ENCODE results near the gene GPER1.
A peak's percentile ranks its signal among the peaks of the same experiment; 100 is the strongest.

GPER1 gene

DNA sequence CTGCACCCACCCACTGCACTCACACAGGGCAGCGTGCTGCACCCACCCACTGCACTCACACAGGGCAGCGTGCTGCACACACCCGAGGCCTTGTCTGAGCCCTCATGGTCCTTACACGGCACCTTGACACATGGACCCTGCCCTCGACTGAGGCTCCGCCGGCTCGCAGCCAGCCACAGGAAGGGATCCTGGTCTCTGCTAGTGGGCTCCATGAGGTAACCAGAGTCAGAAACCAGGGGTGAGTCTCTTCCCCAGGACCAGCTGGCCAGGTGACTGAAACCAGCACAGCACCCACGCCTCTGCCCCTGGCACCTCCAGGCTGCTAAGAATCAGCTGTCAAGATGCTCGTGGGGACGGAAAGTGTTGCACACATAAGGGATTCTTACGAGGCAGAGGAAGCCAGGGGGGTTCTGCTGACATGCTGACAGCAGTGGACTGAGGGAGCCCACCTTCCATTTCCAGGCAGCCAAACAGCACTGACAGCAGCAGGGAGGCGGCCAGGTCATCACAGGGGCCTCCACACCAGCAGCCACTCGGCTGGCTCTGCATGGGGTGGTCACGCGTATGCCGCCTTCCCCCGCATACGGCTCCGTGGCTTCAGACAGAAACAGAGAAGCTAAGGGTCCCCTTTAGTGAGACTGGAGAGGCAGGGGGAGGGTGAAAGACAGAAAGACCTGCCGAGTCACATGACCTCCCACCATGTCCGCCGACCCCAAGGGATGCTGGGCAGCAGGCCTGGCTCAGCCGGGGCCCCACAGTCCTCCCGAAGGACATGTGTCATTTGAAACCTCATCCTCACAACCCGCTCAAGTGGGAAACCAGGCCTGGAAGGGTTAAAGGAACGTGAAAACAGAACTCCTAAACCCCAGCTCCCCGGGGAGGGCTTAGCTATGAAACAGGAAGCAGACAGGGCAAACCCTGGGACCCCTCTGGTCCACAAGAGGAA lies 34.2 kb downstream of the GPER1 start:
- Histone ChIP-seq H2AK5ac (ENCODE audit: low read length) (no peak overlapping the region), H2BK120ac (ENCODE audit: insufficient read depth, low read length, poor library complexity) (no peak overlapping the region), H3K4me2 (ENCODE audit: low read length) (no peak overlapping the region), H3K4ac (ENCODE audit: low read depth, low read length) (no peak overlapping the region), H3K18ac (ENCODE audit: low read length) (no peak overlapping the region), H3K9me3 (ENCODE audit: insufficient read depth, low read depth, low read length) (peaks cover 1% of the 10 kb centered on the region), H3K4me1 (ENCODE audit: control insufficient read depth in 1 of 2, insufficient read depth in 2 of 2, low read length in 2 of 2) (peaks cover 0 to 2% of the 10 kb centered on the region in 2 experiments), H3K23ac (ENCODE audit: low read length) (no peak overlapping the region), H2BK12ac (ENCODE audit: low read length) (no peak overlapping the region), H3K79me1 (ENCODE audit: low read length) (no peaks in the 10 kb centered on the region), H3K14ac (ENCODE audit: low read length) (no peak overlapping the region), H3K36me3 (ENCODE audit: control insufficient read depth in 1 of 2, insufficient read depth in 2 of 2, low read length in 2 of 2) (peaks cover 18 to 24% of the 10 kb centered on the region in 2 experiments), H4K12ac (ENCODE audit: low read depth, low read length) (no peak overlapping the region), H3K79me2 (ENCODE audit: control insufficient read depth, insufficient read depth, low read length, poor library complexity) (no peaks in the 10 kb centered on the region), H4K91ac (ENCODE audit: low read depth, low read length) (no peak overlapping the region), H3K27ac (ENCODE audit: low read depth, low read length) (no peak overlapping the region), H3K27me3 (ENCODE audit: insufficient read depth, low read length) (no peaks in the 10 kb centered on the region), H2AFZ (ENCODE audit: insufficient read depth, low read length, poor library complexity) (no peak overlapping the region), H3K9ac (ENCODE audit: low read length) (no peak overlapping the region), H2BK5ac (ENCODE audit: low read depth, low read length, poor library complexity) (no peak overlapping the region), H4K8ac (ENCODE audit: low read depth, low read length) (no peak overlapping the region), H3K4me3 (ENCODE audit: low read depth, low read length) (no peak overlapping the region)
- no CpG with 5 or more reads among the region's 28 CpGs for WGBS (ENCODE audit: extremely low coverage, insufficient coverage, insufficient read length)
- no peak for DNase-seq

DNA sequence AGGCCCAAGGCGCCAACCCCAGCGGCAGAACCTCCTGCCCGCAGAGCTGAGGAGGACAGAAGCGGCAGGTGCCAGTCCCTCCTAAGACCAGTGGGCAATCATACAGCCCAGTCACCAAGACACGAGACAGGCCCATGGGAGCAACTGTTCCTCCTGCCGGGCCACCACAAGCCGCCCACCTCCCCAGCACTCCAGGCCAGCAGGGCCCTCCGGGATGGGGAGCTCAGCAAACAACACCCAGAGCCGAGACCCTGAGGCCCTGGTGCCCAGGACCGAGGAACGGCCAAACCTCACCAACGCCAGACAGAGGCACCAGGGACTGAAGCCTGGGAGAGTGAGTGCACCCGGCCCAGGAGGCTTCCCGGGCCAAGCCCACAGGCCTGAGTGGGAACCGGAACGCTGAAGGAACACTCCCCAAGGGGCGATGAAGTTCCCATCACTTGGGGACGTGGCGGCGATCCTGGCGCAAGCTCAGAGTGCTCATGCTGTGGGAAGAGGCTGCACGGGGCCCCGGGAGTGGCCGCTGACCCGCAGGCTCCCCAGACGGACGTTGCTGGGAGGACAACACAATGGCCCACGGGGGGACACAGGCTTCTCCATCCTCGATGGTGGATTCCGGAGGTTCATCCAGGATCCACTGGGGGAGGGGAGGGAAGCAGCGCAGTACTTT lies 35.1 kb downstream of the GPER1 start:
- H3K4me2 ChIP-seq (ENCODE audit: low read length), result no peak overlapping the region
- no peak overlapping the region for H4K12ac ChIP-seq (ENCODE audit: low read depth, low read length)
- no peak overlapping the region for H2BK120ac ChIP-seq (ENCODE audit: insufficient read depth, low read length, poor library complexity)
- no peaks in the 10 kb centered on the region for H3K79me1 ChIP-seq (ENCODE audit: low read length)
- H3K27ac ChIP-seq (ENCODE audit: low read depth, low read length), result no peak overlapping the region
- DNase-seq, result no peak
- no peaks in the 10 kb centered on the region for H3K79me2 ChIP-seq (ENCODE audit: control insufficient read depth, insufficient read depth, low read length, poor library complexity)
- H2AFZ ChIP-seq (ENCODE audit: insufficient read depth, low read length, poor library complexity), result no peak overlapping the region
- H3K18ac ChIP-seq (ENCODE audit: low read length), result peak overlapping the region; percentile 29
- H4K91ac ChIP-seq (ENCODE audit: low read depth, low read length), result no peak overlapping the region
- peaks cover 21 to 22% of the 10 kb centered on the region in 2 experiments for H3K36me3 ChIP-seq (ENCODE audit: control insufficient read depth in 1 of 2, insufficient read depth in 2 of 2, low read length in 2 of 2)
- H3K23ac ChIP-seq (ENCODE audit: low read length), result no peak overlapping the region
- peaks cover 1% of the 10 kb centered on the region for H3K9me3 ChIP-seq (ENCODE audit: insufficient read depth, low read depth, low read length)
- no peak overlapping the region for H3K14ac ChIP-seq (ENCODE audit: low read length)
- no peaks in the 10 kb centered on the region for H3K27me3 ChIP-seq (ENCODE audit: insufficient read depth, low read length)
- H3K4ac ChIP-seq (ENCODE audit: low read depth, low read length), result peak overlapping the region; percentile 15
- no peak overlapping the region for H4K8ac ChIP-seq (ENCODE audit: low read depth, low read length)
- no peak overlapping the region for H3K4me3 ChIP-seq (ENCODE audit: low read depth, low read length)
- H2BK5ac ChIP-seq (ENCODE audit: low read depth, low read length, poor library complexity), result no peak overlapping the region
- H2AK5ac ChIP-seq (ENCODE audit: low read length), result no peak overlapping the region
- H2BK12ac ChIP-seq (ENCODE audit: low read length), result no peak overlapping the region
- H3K4me1 ChIP-seq (ENCODE audit: control insufficient read depth in 1 of 2, insufficient read depth in 2 of 2, low read length in 2 of 2), result peaks cover 0 to 2% of the 10 kb centered on the region in 2 experiments
- no peak overlapping the region for H3K9ac ChIP-seq (ENCODE audit: low read length)
- WGBS (ENCODE audit: extremely low coverage, insufficient coverage, insufficient read length), result no CpG with 5 or more reads among the region's 31 CpGs

DNA sequence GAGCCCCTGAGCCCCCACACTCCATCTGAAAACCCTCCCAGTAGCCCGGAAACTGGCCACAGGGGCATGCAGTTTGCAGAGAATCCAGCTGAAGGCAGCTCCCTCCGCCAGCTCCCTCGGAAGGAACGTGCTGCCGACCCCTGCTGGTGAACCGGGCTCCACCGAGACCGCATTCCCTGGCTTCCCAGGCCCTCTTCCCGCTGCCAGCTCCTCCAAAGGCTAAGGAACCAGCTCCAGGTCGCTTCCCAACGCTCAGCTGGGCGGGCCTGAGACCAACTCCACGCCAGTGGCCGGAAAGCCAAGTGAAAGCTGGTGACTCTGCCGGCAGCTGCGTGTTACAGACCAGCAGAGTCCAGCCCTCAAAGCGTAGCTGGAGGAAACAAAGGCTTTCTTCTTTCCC lies 35.8 kb downstream of the GPER1 start:
- peak; percentile 53 to 70 for DNase-seq
- Histone ChIP-seq H3K18ac (ENCODE audit: low read length) (no peak overlapping the region), H3K4me2 (ENCODE audit: low read length) (no peak overlapping the region), H3K79me2 (ENCODE audit: control insufficient read depth, insufficient read depth, low read length, poor library complexity) (no peaks in the 10 kb centered on the region), H3K14ac (ENCODE audit: low read length) (no peak overlapping the region), H2BK120ac (ENCODE audit: insufficient read depth, low read length, poor library complexity) (no peak overlapping the region), H3K27ac (ENCODE audit: low read depth, low read length) (no peak overlapping the region), H2BK12ac (ENCODE audit: low read length) (no peak overlapping the region), H4K8ac (ENCODE audit: low read depth, low read length) (no peak overlapping the region), H3K36me3 (ENCODE audit: control insufficient read depth in 1 of 2, insufficient read depth in 2 of 2, low read length in 2 of 2) (peaks cover 21 to 22% of the 10 kb centered on the region in 2 experiments), H3K4me1 (ENCODE audit: control insufficient read depth in 1 of 2, insufficient read depth in 2 of 2, low read length in 2 of 2) (peaks cover 0 to 2% of the 10 kb centered on the region in 2 experiments), H3K4me3 (ENCODE audit: low read depth, low read length) (no peak overlapping the region), H3K23ac (ENCODE audit: low read length) (no peak overlapping the region), H3K4ac (ENCODE audit: low read depth, low read length) (no peak overlapping the region), H3K27me3 (ENCODE audit: insufficient read depth, low read length) (no peaks in the 10 kb centered on the region), H3K9me3 (ENCODE audit: insufficient read depth, low read depth, low read length) (peaks cover 1% of the 10 kb centered on the region), H3K9ac (ENCODE audit: low read length) (no peak overlapping the region), H2AK5ac (ENCODE audit: low read length) (no peak overlapping the region), H2BK5ac (ENCODE audit: low read depth, low read length, poor library complexity) (no peak overlapping the region), H4K12ac (ENCODE audit: low read depth, low read length) (no peak overlapping the region), H2AFZ (ENCODE audit: insufficient read depth, low read length, poor library complexity) (no peak overlapping the region), H3K79me1 (ENCODE audit: low read length) (no peaks in the 10 kb centered on the region), H4K91ac (ENCODE audit: low read depth, low read length) (no peak overlapping the region)
- no CpG with 5 or more reads among the region's 17 CpGs for WGBS (ENCODE audit: extremely low coverage, insufficient coverage, insufficient read length)

DNA sequence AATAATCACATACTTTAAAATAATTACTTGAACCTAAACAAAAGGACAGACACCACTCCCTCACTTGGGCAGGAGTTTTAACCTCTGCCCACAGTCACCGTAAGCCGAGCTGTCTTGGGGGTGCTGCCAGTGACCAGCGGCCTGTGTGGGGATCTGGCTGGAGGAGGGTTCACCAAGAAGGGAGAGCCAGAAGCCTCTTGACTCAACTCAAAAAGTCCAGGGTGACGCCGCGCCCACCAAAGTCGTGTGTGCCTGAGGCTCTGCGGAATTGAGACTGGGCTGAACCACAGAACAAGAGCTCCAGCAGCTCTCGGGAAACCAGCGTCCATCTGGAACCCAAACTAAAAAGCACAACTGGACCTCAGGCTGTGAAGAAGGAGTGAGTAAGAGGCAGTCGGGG lies 36.3 kb downstream of the GPER1 start:
- no peak overlapping the region for H3K23ac ChIP-seq (ENCODE audit: low read length)
- no peak overlapping the region for H3K9ac ChIP-seq (ENCODE audit: low read length)
- WGBS (ENCODE audit: extremely low coverage, insufficient coverage, insufficient read length), result no CpG with 5 or more reads among the region's 11 CpGs
- H3K27ac ChIP-seq (ENCODE audit: low read depth, low read length), result no peak overlapping the region
- no peak overlapping the region for H3K4me2 ChIP-seq (ENCODE audit: low read length)
- no peaks in the 10 kb centered on the region for H3K79me1 ChIP-seq (ENCODE audit: low read length)
- H2BK12ac ChIP-seq (ENCODE audit: low read length), result no peak overlapping the region
- H3K4me1 ChIP-seq (ENCODE audit: control insufficient read depth in 1 of 2, insufficient read depth in 2 of 2, low read length in 2 of 2), result peaks cover 0 to 2% of the 10 kb centered on the region in 2 experiments
- no peak overlapping the region for H3K4me3 ChIP-seq (ENCODE audit: low read depth, low read length)
- peaks cover 1% of the 10 kb centered on the region for H3K9me3 ChIP-seq (ENCODE audit: insufficient read depth, low read depth, low read length)
- no peak overlapping the region for H2AFZ ChIP-seq (ENCODE audit: insufficient read depth, low read length, poor library complexity)
- no peak overlapping the region for H4K91ac ChIP-seq (ENCODE audit: low read depth, low read length)
- DNase-seq, result no peak
- peaks cover 21 to 22% of the 10 kb centered on the region in 2 experiments for H3K36me3 ChIP-seq (ENCODE audit: control insufficient read depth in 1 of 2, insufficient read depth in 2 of 2, low read length in 2 of 2)
- no peak overlapping the region for H3K18ac ChIP-seq (ENCODE audit: low read length)
- no peaks in the 10 kb centered on the region for H3K79me2 ChIP-seq (ENCODE audit: control insufficient read depth, insufficient read depth, low read length, poor library complexity)
- no peak overlapping the region for H4K8ac ChIP-seq (ENCODE audit: low read depth, low read length)
- H3K14ac ChIP-seq (ENCODE audit: low read length), result no peak overlapping the region
- H2BK120ac ChIP-seq (ENCODE audit: insufficient read depth, low read length, poor library complexity), result no peak overlapping the region
- no peak overlapping the region for H3K4ac ChIP-seq (ENCODE audit: low read depth, low read length)
- H2BK5ac ChIP-seq (ENCODE audit: low read depth, low read length, poor library complexity), result no peak overlapping the region
- H4K12ac ChIP-seq (ENCODE audit: low read depth, low read length), result no peak overlapping the region
- H3K27me3 ChIP-seq (ENCODE audit: insufficient read depth, low read length), result no peaks in the 10 kb centered on the region
- H2AK5ac ChIP-seq (ENCODE audit: low read length), result no peak overlapping the region
